ENCODE results near the gene PPP4R3A.
"Not testable (repeated sequence)": the region's sequence is repeated elsewhere in the genome, so short reads cannot be mapped to it uniquely, and the experiment has no call there.

Gene PPP4R3A

GRCh38 chr14:91425531-91425944 lies 84.6 kb downstream of the PPP4R3A start:
- H3K4me3 Mint-ChIP-seq, H3K9me3 Mint-ChIP-seq, DNase-seq, ATAC-seq, H3K27me3 Mint-ChIP-seq: not testable (repeated sequence)
- peaks cover 33% of the 10 kb centered on the region for H3K4me1 Mint-ChIP-seq
- H3K27ac Mint-ChIP-seq: peak overlapping the region in 1 of 2 donors; percentile 34

GRCh38 chr14:91424813-91425530 lies 85.1 kb downstream of the PPP4R3A start:
- ATAC-seq (no peak), DNase-seq (no peak)
- Mint-ChIP-seq H3K27ac (no peak overlapping the region), H3K4me3 (no peak overlapping the region), H3K4me1 (peaks cover 33% of the 10 kb centered on the region), H3K9me3 (no peaks in the 10 kb centered on the region), H3K27me3 (no peaks in the 10 kb centered on the region)

GRCh38 chr14:91420686-91421085 lies 89.4 kb downstream of the PPP4R3A start:
- H3K4me1 Mint-ChIP-seq: peaks cover 23% of the 10 kb centered on the region
- no peaks in the 10 kb centered on the region for H3K9me3 Mint-ChIP-seq
- ATAC-seq (no peak), DNase-seq (no peak)
- no peak overlapping the region for H3K27ac Mint-ChIP-seq
- no peaks in the 10 kb centered on the region for H3K27me3 Mint-ChIP-seq
- H3K4me3 Mint-ChIP-seq: no peak overlapping the region

- peak overlapping the region in 1 of 2 donors; percentile 80 for H3K4me3 Mint-ChIP-seq
- peaks cover 23% of the 10 kb centered on the region for H3K4me1 Mint-ChIP-seq
- DNase-seq: no peak
Observed at GRCh38 chr14:91419451-91419850, 90.7 kb downstream of the PPP4R3A start.

GRCh38 chr14:91419044-91419397 lies 91.1 kb downstream of the PPP4R3A start:
- no peaks in the 10 kb centered on the region for H3K9me3 Mint-ChIP-seq
- no peaks in the 10 kb centered on the region for H3K27me3 Mint-ChIP-seq
- ATAC-seq: peak; percentile 41
- peaks cover 28% of the 10 kb centered on the region for H3K4me1 Mint-ChIP-seq
- H3K27ac Mint-ChIP-seq: peak overlapping the region; percentile 16 to 82
- peak overlapping the region; percentile 67 to 80 for H3K4me3 Mint-ChIP-seq
- DNase-seq: no peak

More at GRCh38 chr14:91419451-91419850, 90.7 kb downstream of the PPP4R3A start:
- H3K27me3 Mint-ChIP-seq: no peaks in the 10 kb centered on the region
- H3K27ac Mint-ChIP-seq: no peak overlapping the region
- no peaks in the 10 kb centered on the region for H3K9me3 Mint-ChIP-seq
- no peak for ATAC-seq

- Mint-ChIP-seq H3K9me3 (no peaks in the 10 kb centered on the region), H3K4me1 (peaks cover 33% of the 10 kb centered on the region), H3K4me3 (peak overlapping the region; percentile 67 to 80), H3K27ac (peak overlapping the region; percentile 48 to 82), H3K27me3 (no peaks in the 10 kb centered on the region)
- peak; percentile 85 to 90 for DNase-seq
- peak; percentile 29 for ATAC-seq
Observed at GRCh38 chr14:91418387-91419043, 91.6 kb downstream of the PPP4R3A start.

- DNase-seq (peak; percentile 70 to 78), ATAC-seq (peak; percentile 41)
- peak overlapping the region in 1 of 2 donors; percentile 48 for H3K27ac Mint-ChIP-seq
- H3K4me3 Mint-ChIP-seq: peak overlapping the region; percentile 67 to 80
- no peaks in the 10 kb centered on the region for H3K27me3 Mint-ChIP-seq
- no peaks in the 10 kb centered on the region for H3K9me3 Mint-ChIP-seq
- peaks cover 38% of the 10 kb centered on the region for H3K4me1 Mint-ChIP-seq
Observed at GRCh38 chr14:91417983-91418386, 92.1 kb downstream of the PPP4R3A start.

- no peaks in the 10 kb centered on the region for H3K9me3 Mint-ChIP-seq
- peaks cover 44% of the 10 kb centered on the region for H3K4me1 Mint-ChIP-seq
- peak within 1 kb of the TSS; percentile 90 to 97 for H3K4me3 Mint-ChIP-seq
- H3K27me3 Mint-ChIP-seq: no peaks in the 10 kb centered on the region
- DNase-seq (peak; percentile 74 to 83), ATAC-seq (peak; percentile 61)
- peak within 1 kb of the TSS; percentile 97 to 99 for H3K27ac Mint-ChIP-seq
Observed at GRCh38 chr14:91417120-91417982, 92.8 kb downstream of the PPP4R3A start, which contains the start of gene CCDC88C. Gene CCDC88C (minus strand): TSS chr14:91417820. CDS start chr14:91417690, 130 bp downstream.

- Mint-ChIP-seq H3K27ac (peak overlapping the region; percentile 97 to 99), H3K4me1 (peaks cover 46% of the 10 kb centered on the region), H3K27me3 (no peaks in the 10 kb centered on the region), H3K4me3 (peak overlapping the region; percentile 90 to 97), H3K9me3 (no peaks in the 10 kb centered on the region)
- DNase-seq: peak; percentile 35 to 44
- ATAC-seq: no peak
Observed at GRCh38 chr14:91416744-91417119, 93.4 kb downstream of the PPP4R3A start.

GRCh38 chr14:91415794-91416743 lies 94.0 kb downstream of the PPP4R3A start:
- Mint-ChIP-seq H3K4me1 (peaks cover 53% of the 10 kb centered on the region), H3K27ac (peak overlapping the region; percentile 97 to 99), H3K9me3 (no peaks in the 10 kb centered on the region), H3K27me3 (no peaks in the 10 kb centered on the region), H3K4me3 (peak overlapping the region; percentile 90 to 97)
- DNase-seq (peak; percentile 75 to 80), ATAC-seq (peak; percentile 78)

GRCh38 chr14:91414475-91414833 lies 95.7 kb downstream of the PPP4R3A start:
- peaks cover 69% of the 10 kb centered on the region for H3K4me1 Mint-ChIP-seq
- DNase-seq (no peak), ATAC-seq (no peak)
- H3K4me3 Mint-ChIP-seq: peak overlapping the region; percentile 90 to 97
- H3K9me3 Mint-ChIP-seq: no peaks in the 10 kb centered on the region
- H3K27me3 Mint-ChIP-seq: no peaks in the 10 kb centered on the region
- peak overlapping the region; percentile 29 to 85 for H3K27ac Mint-ChIP-seq

- H3K4me3 Mint-ChIP-seq: peak overlapping the region; percentile 90 to 97
- ATAC-seq (no peak), DNase-seq (peak in 1 of 2 donors; percentile 38)
- peak overlapping the region; percentile 6 to 79 for H3K27ac Mint-ChIP-seq
- no peaks in the 10 kb centered on the region for H3K9me3 Mint-ChIP-seq
- H3K27me3 Mint-ChIP-seq: no peaks in the 10 kb centered on the region
- H3K4me1 Mint-ChIP-seq: peaks cover 67% of the 10 kb centered on the region
Observed at GRCh38 chr14:91413547-91414474, 96.3 kb downstream of the PPP4R3A start.

- H3K27ac Mint-ChIP-seq: peak overlapping the region; percentile 6 to 69
- ATAC-seq (no peak), DNase-seq (no peak)
- H3K4me3 Mint-ChIP-seq: peak overlapping the region; percentile 90 to 97
- no peaks in the 10 kb centered on the region for H3K27me3 Mint-ChIP-seq
- H3K4me1 Mint-ChIP-seq: peaks cover 69% of the 10 kb centered on the region
- no peaks in the 10 kb centered on the region for H3K9me3 Mint-ChIP-seq
Observed at GRCh38 chr14:91412939-91413338, 97.2 kb downstream of the PPP4R3A start.
